ENCODE measurements around the gene PLCB1. TPM values are rescaled to one million over a fixed set of nuclear protein-coding genes. Genes with fewer than 3 reads are reported as not detected.
"Not testable (repeated sequence)": the region's sequence is repeated elsewhere in the genome, so short reads cannot be mapped to it uniquely, and the experiment has no call there.

Gene PLCB1
- total RNA-seq, 2 donors from 2014 or later, result 3.2 to 3.4 TPM

- H3K27me3 Mint-ChIP-seq (ENCODE audit: low read depth), result peaks cover 4% of the 10 kb centered on the region
- H3K4me3 Mint-ChIP-seq, result peak overlapping the region in 1 of 2 donors; percentile 29
- H3K27ac Mint-ChIP-seq, result no peak overlapping the region
- peaks cover 5 to 11% of the 10 kb centered on the region in 2 donors for H3K36me3 Mint-ChIP-seq (ENCODE audit: insufficient read depth in 2 of 2)
- DNase-seq (no peak), ATAC-seq (replicated peaks in 1 of 2) (no peak)
- H3K9me3 Mint-ChIP-seq, result peaks cover 3 to 7% of the 10 kb centered on the region in 2 donors
- peaks cover 59% of the 10 kb centered on the region for H3K4me1 Mint-ChIP-seq (ENCODE audit: low read depth)
Observed at GRCh38 chr20:8155229-8155628, 23.2 kb downstream of the PLCB1 start.

- ATAC-seq (replicated peaks in 1 of 2) (no peak), DNase-seq (no peak)
- H3K27ac Mint-ChIP-seq, result no peak overlapping the region
- H3K27me3 Mint-ChIP-seq (ENCODE audit: low read depth), result peaks cover 4% of the 10 kb centered on the region
- peaks cover 5 to 11% of the 10 kb centered on the region in 2 donors for H3K36me3 Mint-ChIP-seq (ENCODE audit: insufficient read depth in 2 of 2)
- H3K9me3 Mint-ChIP-seq, result peaks cover 3 to 7% of the 10 kb centered on the region in 2 donors
- peaks cover 59% of the 10 kb centered on the region for H3K4me1 Mint-ChIP-seq (ENCODE audit: low read depth)
- H3K4me3 Mint-ChIP-seq, result no peak overlapping the region
Observed at GRCh38 chr20:8155812-8156211, 23.7 kb downstream of the PLCB1 start.

- Mint-ChIP-seq H3K4me3 (peak overlapping the region in 1 of 2 donors; percentile 54), H3K27ac (peak overlapping the region; percentile 80), H3K27me3 (ENCODE audit: low read depth) (peaks cover 4% of the 10 kb centered on the region), H3K4me1 (ENCODE audit: low read depth) (peaks cover 59% of the 10 kb centered on the region), H3K9me3 (peaks cover 3 to 7% of the 10 kb centered on the region in 2 donors), H3K36me3 (ENCODE audit: insufficient read depth in 2 of 2) (peaks cover 5 to 11% of the 10 kb centered on the region in 2 donors)
- peak in 1 of 2 donors; percentile 4 for DNase-seq
- ATAC-seq (replicated peaks in 1 of 2), result peak; percentile 91 to 93
Observed at GRCh38 chr20:8156235-8157079, 24.4 kb downstream of the PLCB1 start.

GRCh38 chr20:8159217-8159616 lies 27.2 kb downstream of the PLCB1 start:
- DNase-seq; H3K27ac Mint-ChIP-seq; H3K4me3 Mint-ChIP-seq; ATAC-seq (replicated peaks in 1 of 2); H3K27me3 Mint-ChIP-seq (ENCODE audit: low read depth); H3K9me3 Mint-ChIP-seq: not testable (repeated sequence)
- peaks cover 5 to 11% of the 10 kb centered on the region in 2 donors for H3K36me3 Mint-ChIP-seq (ENCODE audit: insufficient read depth in 2 of 2)
- peaks cover 38% of the 10 kb centered on the region for H3K4me1 Mint-ChIP-seq (ENCODE audit: low read depth)

GRCh38 chr20:8161264-8162071 lies 29.4 kb downstream of the PLCB1 start:
- H3K27ac Mint-ChIP-seq, result peak overlapping the region; percentile 58
- H3K9me3 Mint-ChIP-seq, result peaks cover 3 to 6% of the 10 kb centered on the region in 2 donors
- H3K4me1 Mint-ChIP-seq (ENCODE audit: low read depth), result peaks cover 17% of the 10 kb centered on the region
- peaks cover 5 to 11% of the 10 kb centered on the region in 2 donors for H3K36me3 Mint-ChIP-seq (ENCODE audit: insufficient read depth in 2 of 2)
- no peak for DNase-seq
- peak overlapping the region; percentile 24 to 71 for H3K4me3 Mint-ChIP-seq
- peaks cover 4% of the 10 kb centered on the region for H3K27me3 Mint-ChIP-seq (ENCODE audit: low read depth)
- no peak for ATAC-seq (replicated peaks in 1 of 2)

- H3K36me3 Mint-ChIP-seq (ENCODE audit: insufficient read depth in 2 of 2), result peaks cover 5 to 11% of the 10 kb centered on the region in 2 donors
- no peak for DNase-seq
- H3K9me3 Mint-ChIP-seq, result peaks cover 3 to 6% of the 10 kb centered on the region in 2 donors
- H3K27me3 Mint-ChIP-seq (ENCODE audit: low read depth), result no peaks in the 10 kb centered on the region
- no peak for ATAC-seq (replicated peaks in 1 of 2)
- H3K4me3 Mint-ChIP-seq, result no peak overlapping the region
- H3K4me1 Mint-ChIP-seq (ENCODE audit: low read depth), result peaks cover 7% of the 10 kb centered on the region
- H3K27ac Mint-ChIP-seq, result no peak overlapping the region
Observed at GRCh38 chr20:8162610-8163009, 30.5 kb downstream of the PLCB1 start.

- Mint-ChIP-seq H3K36me3 (ENCODE audit: insufficient read depth in 2 of 2) (peaks cover 2 to 5% of the 10 kb centered on the region in 2 donors), H3K4me3 (no peak overlapping the region), H3K9me3 (peaks cover 2 to 3% of the 10 kb centered on the region in 2 donors), H3K27ac (no peak overlapping the region), H3K4me1 (ENCODE audit: low read depth) (peaks cover 7% of the 10 kb centered on the region), H3K27me3 (ENCODE audit: low read depth) (no peaks in the 10 kb centered on the region)
- ATAC-seq (replicated peaks in 1 of 2) (no peak), DNase-seq (no peak)
Observed at GRCh38 chr20:8163543-8163942, 31.5 kb downstream of the PLCB1 start.

GRCh38 chr20:8166730-8167129 lies 34.7 kb downstream of the PLCB1 start:
- no peaks in the 10 kb centered on the region for H3K9me3 Mint-ChIP-seq
- H3K27me3 Mint-ChIP-seq (ENCODE audit: low read depth), result no peaks in the 10 kb centered on the region
- no peak overlapping the region for H3K4me3 Mint-ChIP-seq
- DNase-seq (no peak), ATAC-seq (replicated peaks in 1 of 2) (no peak)
- H3K27ac Mint-ChIP-seq, result no peak overlapping the region
- no peaks in the 10 kb centered on the region for H3K36me3 Mint-ChIP-seq (ENCODE audit: insufficient read depth in 2 of 2)
- peaks cover 1% of the 10 kb centered on the region for H3K4me1 Mint-ChIP-seq (ENCODE audit: low read depth)

GRCh38 chr20:8168785-8169288 lies 36.8 kb downstream of the PLCB1 start:
- Mint-ChIP-seq H3K27ac (no peak overlapping the region), H3K4me3 (no peak overlapping the region), H3K36me3 (ENCODE audit: insufficient read depth in 2 of 2) (no peaks in the 10 kb centered on the region), H3K9me3 (no peaks in the 10 kb centered on the region), H3K27me3 (ENCODE audit: low read depth) (no peaks in the 10 kb centered on the region), H3K4me1 (ENCODE audit: low read depth) (no peaks in the 10 kb centered on the region)
- ATAC-seq (replicated peaks in 1 of 2), result no peak
- DNase-seq, result no peak

GRCh38 chr20:8170921-8171320 lies 38.9 kb downstream of the PLCB1 start:
- no peaks in the 10 kb centered on the region for H3K4me1 Mint-ChIP-seq (ENCODE audit: low read depth)
- ATAC-seq (replicated peaks in 1 of 2) (no peak), DNase-seq (no peak)
- no peak overlapping the region for H3K27ac Mint-ChIP-seq
- no peak overlapping the region for H3K4me3 Mint-ChIP-seq
- H3K27me3 Mint-ChIP-seq (ENCODE audit: low read depth), result no peaks in the 10 kb centered on the region
- no peaks in the 10 kb centered on the region for H3K36me3 Mint-ChIP-seq (ENCODE audit: insufficient read depth in 2 of 2)
- H3K9me3 Mint-ChIP-seq, result no peaks in the 10 kb centered on the region

- Mint-ChIP-seq H3K27me3 (ENCODE audit: low read depth) (no peaks in the 10 kb centered on the region), H3K36me3 (ENCODE audit: insufficient read depth in 2 of 2) (no peaks in the 10 kb centered on the region), H3K27ac (no peak overlapping the region), H3K4me3 (no peak overlapping the region), H3K4me1 (ENCODE audit: low read depth) (no peaks in the 10 kb centered on the region), H3K9me3 (no peaks in the 10 kb centered on the region)
- no peak for ATAC-seq (replicated peaks in 1 of 2)
- DNase-seq, result no peak
Observed at GRCh38 chr20:8172191-8172590, 40.1 kb downstream of the PLCB1 start.

GRCh38 chr20:8175741-8176675 lies 43.9 kb downstream of the PLCB1 start:
- Mint-ChIP-seq H3K36me3 (ENCODE audit: insufficient read depth in 2 of 2) (no peaks in the 10 kb centered on the region), H3K27ac (no peak overlapping the region), H3K27me3 (ENCODE audit: low read depth) (no peaks in the 10 kb centered on the region), H3K9me3 (no peaks in the 10 kb centered on the region), H3K4me3 (no peak overlapping the region), H3K4me1 (ENCODE audit: low read depth) (no peaks in the 10 kb centered on the region)
- ATAC-seq (replicated peaks in 1 of 2) (no peak), DNase-seq (no peak)

Data from activated T-cell treated with anti-CD3 and anti-CD28 coated beads, Interleukin-2, amount 50 U/mL, for 72 hours (primary cell).